Fibroblast of the conjunctiva (primary cell): Measurements from ENCODE around the gene NRDC.

Experiments
- DNase-seq: peaks from one replicate; pipeline ENCODE4 v3.0.0-alpha.2; 2010; ENCODE audit warnings: low read depth

NRDC gene

DNA sequence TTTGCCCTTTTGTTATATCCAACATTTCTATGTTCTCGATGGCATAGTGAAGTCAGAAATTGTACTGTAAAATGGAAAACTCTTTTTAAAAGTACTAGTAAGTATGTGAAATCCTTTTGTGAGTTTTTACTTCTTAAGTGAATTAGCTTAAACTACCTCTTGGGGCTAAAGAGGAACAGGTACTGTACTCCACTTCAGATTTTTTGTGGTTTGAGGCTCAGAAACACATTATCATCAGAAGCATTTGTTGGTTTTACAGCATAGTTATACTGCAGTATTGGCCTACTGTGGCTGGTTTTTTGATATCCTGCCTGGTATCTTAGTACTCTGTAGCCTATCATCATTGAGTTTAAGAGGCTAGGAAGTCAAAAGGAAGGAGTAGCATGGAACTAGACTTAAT is 117.2 kb downstream of the NRDC start:
- no peak for DNase-seq

DNA sequence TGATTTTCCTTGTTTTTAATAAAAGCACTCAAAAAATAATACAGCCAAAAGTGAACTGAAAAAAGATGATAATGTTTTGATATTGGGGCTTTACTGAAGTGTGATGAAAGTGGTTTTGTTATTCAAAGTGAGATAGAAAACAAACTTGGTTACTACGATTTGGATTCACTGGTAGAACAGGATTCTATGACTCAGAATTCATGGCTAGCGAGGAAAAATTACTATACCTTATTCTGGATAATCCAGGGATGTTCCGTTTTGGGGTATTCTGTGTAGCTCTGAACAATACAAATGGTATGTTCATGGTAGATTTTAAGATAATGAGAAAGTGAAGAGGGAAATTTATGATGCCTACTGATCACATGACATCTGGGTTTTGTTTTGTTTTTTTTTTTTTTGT is 117.7 kb downstream of the NRDC start:
- no peak for DNase-seq

DNA sequence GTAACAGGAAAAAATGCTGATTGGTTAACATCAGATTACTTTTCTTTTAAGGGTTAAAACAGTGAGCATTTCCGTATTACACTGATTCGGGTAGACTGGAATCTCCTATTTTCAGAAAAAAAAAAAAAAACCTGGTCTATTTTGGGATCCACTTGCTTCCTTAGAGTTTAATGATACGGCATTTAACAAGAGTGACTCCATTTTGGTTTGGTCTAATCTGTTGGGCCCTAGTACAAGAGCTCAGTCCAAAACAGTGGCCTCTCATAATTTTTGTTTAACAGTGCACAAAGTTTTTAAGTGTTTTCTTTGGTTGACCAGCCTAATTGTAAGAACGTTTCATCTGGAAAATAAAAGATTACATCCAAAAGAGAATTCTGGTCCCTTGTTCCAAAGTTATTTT is 120.2 kb downstream of the NRDC start:
- DNase-seq, result no peak

DNA sequence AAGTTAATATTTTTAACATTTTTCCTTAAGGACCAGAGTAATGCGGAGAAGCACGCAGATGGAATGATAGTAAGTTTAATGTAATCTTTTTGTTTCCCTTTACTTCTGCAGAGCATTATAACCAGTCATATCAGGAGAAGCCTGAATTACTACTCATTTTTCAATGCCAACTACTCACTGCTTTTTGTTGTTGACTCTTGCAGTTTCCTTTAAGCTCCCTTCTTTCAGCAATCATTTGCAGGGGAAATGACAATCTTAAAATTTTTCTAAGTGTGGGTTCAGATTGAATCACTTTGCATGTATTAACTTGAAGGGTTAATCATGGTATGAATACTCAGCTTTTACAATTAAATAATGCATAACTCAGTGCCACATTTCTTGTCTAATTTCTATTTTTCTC is 122.2 kb downstream of the NRDC start:
- DNase-seq, result no peak

DNA sequence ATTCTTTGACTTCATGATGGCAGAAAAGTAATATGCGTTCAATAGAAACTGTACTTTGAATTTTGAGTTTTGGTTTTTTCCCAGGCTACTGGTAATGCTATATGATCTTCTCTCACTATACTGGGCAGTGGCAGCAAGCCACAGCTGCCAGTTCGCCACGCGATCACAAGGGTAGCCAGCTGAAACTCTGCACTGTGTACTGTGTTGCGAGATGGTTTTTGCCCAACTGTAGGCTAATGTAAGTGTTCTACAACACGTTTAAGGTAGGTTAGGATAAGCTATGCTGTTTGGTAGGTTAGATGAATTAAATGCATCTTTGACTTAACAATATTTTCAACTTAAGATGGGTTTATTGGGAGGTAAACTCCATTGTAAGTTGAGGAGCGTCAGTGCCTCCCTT is 123.1 kb downstream of the NRDC start:
- DNase-seq, result no peak

DNA sequence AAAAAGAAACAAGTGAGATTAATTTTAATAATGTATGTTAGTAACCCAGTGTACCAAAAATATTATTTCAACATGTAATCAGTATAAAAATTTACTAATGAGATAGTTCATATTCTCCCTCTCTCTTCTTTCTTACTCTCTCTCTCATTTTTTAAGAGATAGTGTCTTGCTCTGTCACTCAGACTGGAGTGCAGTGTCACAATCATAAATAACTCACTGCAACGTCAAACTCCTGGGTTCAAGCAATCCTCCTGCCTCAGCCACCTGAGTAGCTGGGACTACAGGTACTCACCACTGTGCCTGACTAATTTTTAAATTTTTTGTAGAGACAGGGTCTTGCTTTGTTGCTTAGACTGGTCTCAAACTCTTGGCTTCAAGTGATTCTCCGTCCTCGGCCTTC is 123.9 kb downstream of the NRDC start:
- DNase-seq, result no peak

DNA sequence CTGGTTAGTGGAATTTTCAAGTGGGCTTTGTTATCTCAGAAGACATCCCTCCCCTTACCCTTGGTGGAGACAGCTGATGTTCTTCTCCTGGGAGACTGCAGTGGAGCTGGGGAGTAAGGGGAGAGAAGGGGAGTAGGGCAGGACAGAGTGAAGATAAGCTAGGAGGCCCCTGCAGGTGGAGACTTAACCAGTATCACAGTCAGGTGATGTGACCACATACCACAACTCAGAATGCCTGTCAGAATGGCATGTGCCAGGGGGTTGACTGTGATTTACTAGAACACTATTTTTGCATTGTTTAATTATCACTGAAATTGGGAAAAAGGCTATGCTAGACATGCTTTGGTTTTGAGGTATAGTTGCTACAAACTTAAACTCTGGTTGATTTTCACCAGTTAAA is 124.6 kb downstream of the NRDC start:
- DNase-seq, result no peak

DNA sequence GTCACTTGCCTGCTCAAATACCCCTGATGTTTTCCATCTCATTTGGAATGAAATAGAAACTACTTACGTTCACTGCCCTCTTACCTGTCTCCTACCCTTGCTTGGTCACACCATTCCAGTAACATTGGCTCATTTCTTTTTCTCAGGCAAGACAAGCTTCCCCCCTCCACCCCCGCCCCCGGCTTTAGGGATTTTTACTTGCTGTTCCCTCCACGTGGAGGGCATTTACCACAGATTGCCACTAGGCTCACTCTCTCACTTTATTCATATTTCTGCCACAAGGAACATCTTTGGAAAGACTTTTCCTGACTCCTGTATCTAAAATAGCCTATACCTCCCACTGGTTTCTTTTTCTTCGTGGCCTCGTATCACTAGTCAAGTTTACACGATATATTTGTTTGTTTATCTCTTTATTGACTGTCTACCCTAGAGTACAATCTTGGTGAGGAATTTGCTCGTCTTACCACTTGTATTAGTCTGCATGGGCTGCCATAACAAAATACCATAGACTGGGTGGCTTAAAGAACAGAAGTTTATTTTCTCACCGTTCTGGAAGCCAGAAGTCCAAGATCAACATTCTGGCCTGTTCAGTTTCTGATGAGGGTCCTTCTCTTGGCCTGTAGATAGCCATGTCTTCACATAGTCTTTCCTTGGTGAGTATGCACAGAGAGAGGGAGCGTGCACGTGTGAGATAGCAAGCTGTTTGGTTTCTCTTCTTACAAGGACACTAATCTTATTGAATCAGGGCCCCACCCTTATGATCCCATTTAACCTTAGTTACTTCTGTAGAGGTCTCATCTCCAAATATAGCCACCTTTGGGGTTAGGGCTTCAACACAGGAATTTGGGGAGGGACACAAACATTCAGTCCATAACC is 126.2 kb downstream of the NRDC start:
- no peak for DNase-seq

DNA sequence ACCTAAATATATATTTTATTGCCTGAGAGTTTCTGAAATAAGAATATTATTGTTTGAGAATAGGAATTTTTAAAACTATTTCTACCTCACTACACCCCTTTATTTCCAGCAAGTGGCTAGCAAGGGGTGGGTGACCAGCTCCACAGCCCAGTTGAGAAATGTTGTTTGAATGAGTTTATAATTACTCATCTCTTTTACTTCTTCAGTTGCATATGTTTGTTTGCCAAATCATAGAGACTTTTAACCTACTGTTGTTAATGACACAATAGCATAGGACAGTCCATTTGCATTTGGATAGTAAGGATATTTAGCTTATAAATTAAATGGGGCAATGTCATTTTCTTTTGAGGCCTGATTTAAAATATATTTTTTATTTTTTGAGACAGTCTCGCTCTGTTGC is 127.8 kb downstream of the NRDC start:
- DNase-seq, result no peak

DNA sequence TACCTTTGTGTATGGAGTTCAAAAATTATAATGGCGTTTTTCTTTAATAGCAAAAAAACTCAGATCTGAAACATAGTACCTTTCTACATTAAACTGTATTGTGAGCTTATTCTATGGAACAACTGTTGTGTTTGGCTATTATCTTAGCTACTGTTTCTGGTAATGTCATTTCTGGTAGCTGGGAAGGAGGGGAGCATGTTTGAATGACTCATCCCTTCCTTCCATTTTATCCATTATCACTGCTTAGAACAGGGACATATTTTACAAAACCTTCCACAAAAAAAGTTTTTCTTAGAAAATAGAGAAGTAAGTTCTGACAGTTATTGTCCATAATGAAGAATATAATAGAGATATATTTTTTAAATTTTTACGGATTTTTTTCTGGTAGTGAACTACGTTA is 128.3 kb downstream of the NRDC start:
- DNase-seq, result no peak

DNA sequence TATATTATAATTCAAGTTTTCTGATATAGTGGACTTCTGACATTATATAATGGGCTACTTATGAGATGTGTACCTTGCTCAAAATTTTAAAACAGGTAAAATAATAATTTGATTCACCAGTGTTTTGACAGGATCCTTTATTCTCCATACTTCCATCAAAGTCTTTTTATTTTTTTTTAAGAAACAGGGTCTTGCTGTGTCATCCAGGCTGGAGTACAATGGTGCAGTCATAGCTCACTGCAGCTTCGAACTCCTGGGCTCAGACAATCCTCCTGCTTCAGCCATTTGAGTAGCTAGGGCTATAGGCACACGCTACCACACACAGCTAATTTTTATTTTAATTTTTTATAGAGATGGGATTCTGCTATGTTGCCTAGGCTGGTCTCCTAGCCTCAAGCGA is 129.4 kb downstream of the NRDC start:
- no peak for DNase-seq

DNA sequence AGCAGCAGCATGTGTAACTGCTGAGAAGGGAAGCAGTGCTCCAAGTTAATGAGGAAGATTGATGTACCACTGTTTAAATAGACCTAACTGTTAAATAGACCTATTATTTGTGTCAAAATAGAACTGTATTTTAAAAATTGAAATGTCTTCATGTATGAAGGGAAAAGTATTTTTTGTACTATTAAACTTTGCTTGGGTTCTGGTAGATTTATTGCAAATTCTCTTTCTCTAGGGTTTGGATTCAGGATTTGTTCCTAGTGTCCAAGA is 133.3 kb downstream of the NRDC start:
- DNase-seq, result no peak

DNA sequence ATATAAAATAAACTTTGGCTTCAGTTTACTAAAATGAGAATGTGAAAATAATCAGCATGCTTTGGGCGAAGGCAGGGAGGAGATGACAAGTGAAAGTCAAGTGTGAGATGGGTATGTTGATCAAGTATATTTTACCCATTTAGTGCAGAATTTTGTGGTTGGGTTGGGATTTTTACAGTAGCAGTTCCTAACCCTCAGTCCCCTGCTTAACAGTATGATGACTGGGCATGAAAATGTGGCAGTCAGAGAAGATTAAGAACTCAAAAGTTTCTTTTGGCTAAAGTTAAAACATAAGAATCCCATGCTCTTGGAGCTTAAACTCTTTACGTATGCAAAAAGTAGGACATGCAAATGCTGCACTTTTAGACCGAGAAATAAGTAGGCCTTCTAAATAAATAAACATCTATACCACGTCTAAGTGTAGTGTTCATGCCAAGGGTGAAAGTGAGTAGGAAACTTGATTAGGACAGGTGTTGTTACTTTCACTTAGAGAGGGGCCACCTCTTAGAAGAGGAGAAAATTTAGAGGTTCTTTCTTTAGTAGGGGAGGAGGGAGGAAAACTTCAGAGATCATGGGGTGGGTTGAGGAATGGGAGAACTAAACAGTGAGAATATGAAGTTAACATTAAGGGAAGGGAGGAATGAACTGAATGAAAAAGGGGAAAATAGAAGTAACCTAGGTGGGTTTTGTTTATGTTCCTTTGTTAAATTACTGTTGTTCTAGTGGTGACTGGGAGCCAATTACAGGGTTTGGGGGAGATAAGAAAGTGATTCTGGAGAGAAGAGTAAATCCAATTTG is 133.8 kb downstream of the NRDC start:
- no peak for DNase-seq

DNA sequence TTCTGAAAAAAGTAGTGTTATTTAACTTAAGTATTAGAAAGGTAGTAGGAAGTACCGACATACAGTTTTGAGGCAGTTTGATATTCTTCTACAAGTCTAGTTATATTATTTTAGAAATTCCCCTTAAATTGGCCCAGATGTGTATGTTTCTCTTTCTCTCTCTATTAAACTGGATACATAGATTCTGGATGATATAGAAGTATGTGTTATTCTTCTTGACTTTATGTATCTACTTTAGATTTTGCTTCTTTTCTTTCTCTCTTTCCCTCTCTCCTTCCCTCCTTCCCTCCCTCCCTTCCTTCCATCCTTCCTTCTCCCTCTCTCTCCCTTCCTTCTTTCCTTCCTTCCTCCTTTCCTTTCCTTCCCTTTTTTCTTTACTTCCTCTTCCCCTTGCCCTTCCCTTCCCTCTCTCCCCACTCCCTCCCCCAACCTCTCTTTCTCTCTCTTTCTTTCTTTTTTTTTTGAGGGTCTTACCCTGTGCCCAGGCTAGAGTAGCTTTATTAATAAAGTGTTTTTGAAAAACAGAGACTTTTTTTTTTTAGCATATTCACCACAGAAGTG is 137.3 kb downstream of the NRDC start:
- DNase-seq, result no peak

DNA sequence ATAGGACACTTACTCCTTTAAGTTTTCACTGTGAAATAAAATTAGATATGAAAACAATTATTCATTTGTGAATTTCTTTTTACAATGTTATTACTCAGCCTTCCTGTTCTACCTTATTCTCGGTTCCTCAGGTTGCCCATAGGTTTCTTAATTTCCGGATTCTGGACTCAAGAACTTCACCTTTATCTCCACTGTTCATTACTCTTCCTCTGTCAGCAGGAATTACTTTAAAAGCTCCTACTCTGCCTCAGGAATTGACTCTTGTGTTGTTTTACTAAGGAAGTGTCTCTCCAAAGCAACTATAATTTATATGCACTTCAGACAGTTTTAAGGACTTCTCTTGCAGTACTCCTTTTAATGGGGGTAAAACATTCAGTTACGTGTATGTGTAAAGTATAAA is 137.9 kb downstream of the NRDC start:
- DNase-seq, result no peak
